T47D (cell line): ENCODE data around the gene ZHX3.

Experiments used
- DNase-seq, 2 experiments: peaks; one replicate each; pipeline versions ENCODE4 v3.0.0 to v3.0.0-alpha.2; 2011 to 2012; ENCODE audit warnings: low read depth in 1 of 2, low spot score in 1 of 2
- JUND ChIP-seq: IDR thresholded peaks from 2 replicates; pipeline ENCODE4 v1.6.1; 2012; ENCODE audit warnings: low read depth
- in situ Hi-C: cut with HindIII; loops from 2 replicates; pipeline ENCODE4 v1.10.0; 2016; ENCODE audit warnings: low sequenced_read_pairs, low pct_unique_long_range_greater_than_20kb

Gene ZHX3

GRCh38 chr20:41187668-41188067 lies 129.9 kb downstream of the ZHX3 start:
- in situ Hi-C loops = no loop called here
- TF ChIP-seq JUND = no peak
- no peak for DNase-seq

DNA sequence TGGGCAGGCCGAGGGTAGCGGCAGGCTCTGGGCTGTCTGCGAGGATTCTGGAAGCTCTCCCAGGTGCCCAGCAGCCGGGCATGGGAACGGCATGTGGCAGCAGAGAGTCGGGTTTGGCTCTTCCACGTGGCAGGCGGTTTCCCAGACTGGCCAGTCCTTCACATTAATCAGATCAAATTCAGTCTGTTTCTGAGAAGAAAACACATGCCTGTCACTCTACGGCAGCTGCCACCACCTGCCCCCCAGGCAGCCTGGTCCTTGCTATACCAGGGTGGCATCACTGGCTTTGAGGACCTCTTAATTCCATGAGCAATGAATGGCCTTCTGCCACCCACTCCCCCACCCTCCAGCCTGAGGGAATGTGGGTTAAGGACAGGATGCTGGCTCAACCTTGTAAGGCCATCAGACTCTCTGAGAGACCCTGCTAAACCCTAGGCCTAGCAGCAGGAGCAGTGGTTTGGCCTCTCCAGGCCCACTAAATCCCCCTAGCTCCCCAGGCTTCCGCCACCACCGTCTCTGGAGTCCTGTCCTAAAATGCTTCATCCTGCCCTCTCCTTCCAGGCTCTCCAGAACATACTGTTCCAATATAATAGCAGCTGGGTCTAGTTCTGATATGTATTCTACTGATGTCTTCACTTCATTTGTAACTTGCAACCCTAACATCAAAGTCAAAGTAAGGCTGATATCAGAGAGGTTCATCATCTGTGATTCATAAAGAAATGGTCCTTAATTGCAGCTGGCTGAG lies 132.3 kb downstream of the ZHX3 start:
- TF ChIP-seq JUND = no peak
- in situ Hi-C loops = no loop called here
- DNase-seq = no peak

- in situ Hi-C loops = no loop called here
- TF ChIP-seq JUND = no peak
- DNase-seq = no peak
Observed at GRCh38 chr20:41183831-41184230, 133.7 kb downstream of the ZHX3 start.

- no peak for TF ChIP-seq JUND
- DNase-seq = no peak
- in situ Hi-C loops = no loop called here
Observed at GRCh38 chr20:41183391-41183790, 134.1 kb downstream of the ZHX3 start.

DNA sequence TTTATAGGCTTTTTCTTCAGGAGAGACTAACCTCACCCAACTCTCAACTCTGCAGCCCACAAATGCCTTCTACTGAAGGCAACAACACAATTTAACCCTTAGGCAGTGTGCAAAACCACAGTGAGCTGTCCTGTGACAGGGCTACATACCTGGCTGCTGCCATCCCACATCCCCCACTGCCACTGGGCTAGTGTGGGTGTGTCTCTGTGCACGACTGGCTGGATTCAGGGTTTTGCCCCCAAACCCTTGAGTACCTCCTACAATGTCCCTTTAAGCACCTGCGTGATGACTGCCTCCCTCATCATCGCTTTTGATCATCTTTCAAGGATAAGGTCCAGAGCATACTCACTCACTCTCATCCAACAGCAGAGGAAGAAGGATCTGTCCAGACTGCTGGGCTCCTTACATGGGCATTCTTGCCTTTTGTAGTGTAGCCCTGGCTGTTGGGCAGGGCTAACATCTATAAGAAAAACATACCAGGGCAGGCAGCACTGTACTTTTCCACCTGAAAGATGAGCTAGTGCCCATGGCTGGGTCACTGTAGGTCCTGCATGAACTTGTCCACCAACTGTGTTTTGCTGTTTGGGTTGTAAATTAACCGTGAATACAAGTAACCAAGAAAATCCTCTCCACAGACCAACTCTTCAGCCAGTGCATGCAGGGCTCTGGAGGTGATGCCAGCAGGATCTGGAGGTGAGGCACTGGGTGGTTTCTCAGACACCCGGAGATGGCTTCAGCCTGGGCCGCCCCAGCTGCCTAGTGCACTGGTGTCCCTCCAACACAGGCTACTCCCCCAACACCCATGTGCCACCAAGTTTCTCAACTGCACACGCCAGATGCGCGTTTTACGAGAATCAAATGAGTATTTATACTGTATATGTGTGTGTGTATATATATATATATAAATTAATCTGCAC lies 135.0 kb downstream of the ZHX3 start:
- in situ Hi-C loops = no loop called here
- TF ChIP-seq JUND = no peak
- DNase-seq = no peak

- no peak for TF ChIP-seq JUND
- no peak for DNase-seq
- in situ Hi-C loops = no loop called here
Observed at GRCh38 chr20:41181567-41181966, 136.0 kb downstream of the ZHX3 start.

GRCh38 chr20:41180599-41181333 lies 136.8 kb downstream of the ZHX3 start:
- DNase-seq = no peak
- no peak for TF ChIP-seq JUND
- in situ Hi-C loops = no loop called here

- no peak for TF ChIP-seq JUND
- no peak for DNase-seq
- in situ Hi-C loops = no loop called here
Observed at GRCh38 chr20:41179961-41180360, 137.6 kb downstream of the ZHX3 start.

DNA sequence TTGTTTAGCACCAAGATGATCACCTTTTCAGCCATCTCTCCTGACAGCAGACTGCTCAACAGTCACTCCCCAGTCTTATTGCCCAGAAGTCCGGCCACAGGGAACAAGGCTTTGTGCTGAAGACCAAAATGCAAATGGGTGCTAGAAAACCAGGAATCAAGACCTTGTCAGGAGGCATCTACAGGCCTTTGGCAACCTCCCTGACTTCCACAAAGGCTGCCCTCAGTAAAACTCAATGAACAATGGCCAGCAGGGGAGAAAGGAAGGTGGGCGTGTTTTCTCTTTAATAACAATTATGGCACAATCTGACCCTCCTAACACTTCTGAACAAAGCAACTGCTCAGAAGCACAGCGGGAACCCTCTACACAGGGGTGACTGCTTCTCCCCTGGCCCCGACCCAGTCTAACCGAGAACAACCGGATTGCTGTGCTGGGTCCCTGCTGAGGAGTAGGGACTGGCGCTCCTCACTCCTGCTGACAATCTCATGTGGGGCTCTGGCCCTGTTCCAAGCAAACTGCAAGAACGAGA lies 138.6 kb downstream of the ZHX3 start:
- no peak for DNase-seq
- TF ChIP-seq JUND = no peak
- in situ Hi-C loops = no loop called here

- DNase-seq = no peak
- in situ Hi-C loops = no loop called here
- TF ChIP-seq JUND = no peak
Observed at GRCh38 chr20:41178495-41178894, 139.0 kb downstream of the ZHX3 start.

DNA sequence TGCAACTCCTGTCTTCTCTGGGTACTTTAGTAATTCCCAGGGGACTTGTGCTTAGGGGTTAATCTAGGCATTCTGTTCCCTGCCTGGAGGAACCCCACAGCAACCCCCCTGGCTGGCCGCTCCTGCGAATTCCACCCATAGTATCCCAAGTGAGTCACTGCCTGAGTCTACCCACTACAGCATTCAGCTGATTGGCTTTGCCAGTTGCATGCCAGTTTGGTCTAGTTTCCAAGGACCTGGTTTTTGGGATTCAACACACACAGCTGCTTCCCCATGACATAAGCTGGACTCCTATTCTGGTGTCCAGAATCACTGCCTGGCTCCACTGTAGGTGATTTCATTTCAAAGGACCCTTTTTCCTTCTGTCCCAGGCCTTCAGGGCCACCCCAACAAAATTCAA lies 139.9 kb downstream of the ZHX3 start:
- no peak for DNase-seq
- in situ Hi-C loops = no loop called here
- TF ChIP-seq JUND = no peak

- no peak for TF ChIP-seq JUND
- DNase-seq = no peak
- in situ Hi-C loops = no loop called here
Observed at GRCh38 chr20:41176711-41177552, 140.6 kb downstream of the ZHX3 start.
